DMS53 treated with DMSO at 0.1 percent for 48 hours (cell line): Measurements from ENCODE around the gene PHPT1.
"Not testable (repeated sequence)": the region's sequence is repeated elsewhere in the genome, so short reads cannot be mapped to it uniquely, and the experiment has no call there.

ENCODE experiments used
- DNase-seq: peaks from one replicate; lab custom pipeline; 2025; ENCODE audit not compliant: unreplicated experiment; lab: John Stamatoyannopoulos, UW

The PHPT1 gene

GRCh38 chr9:136883670-136884069 is 34.5 kb downstream of the PHPT1 start:
- not testable (repeated sequence) for DNase-seq

GRCh38 chr9:136885950-136886578 is 36.9 kb downstream of the PHPT1 start, which contains the start of gene TRAF2:
Gene TRAF2 (plus strand): TSS chr9:136886516. CDS start chr9:136898741, 12,225 bp downstream.
- peak; percentile 92 for DNase-seq

GRCh38 chr9:136886610-136887597 is 37.7 kb downstream of the PHPT1 start:
- no peak for DNase-seq

- DNase-seq = no peak
Measured at GRCh38 chr9:136888454-136888853, 39.2 kb downstream of the PHPT1 start.

- DNase-seq = no peak
Measured at GRCh38 chr9:136889858-136890257, 40.6 kb downstream of the PHPT1 start.

GRCh38 chr9:136890661-136891060 is 41.5 kb downstream of the PHPT1 start:
- no peak for DNase-seq

GRCh38 chr9:136896027-136896426 is 46.8 kb downstream of the PHPT1 start:
- DNase-seq = no peak

GRCh38 chr9:136898483-136899100 is 49.4 kb downstream of the PHPT1 start:
- no peak for DNase-seq

GRCh38 chr9:136899196-136899595 is 50.0 kb downstream of the PHPT1 start:
- DNase-seq = no peak

- DNase-seq = no peak
Measured at GRCh38 chr9:136900556-136900955, 51.3 kb downstream of the PHPT1 start.
